B cell (primary cell): ENCODE measurements around the gene NTM. TPM values are rescaled to one million over a fixed set of nuclear protein-coding genes. Genes with fewer than 3 reads are reported as not detected.

ENCODE experiments used
- ATAC-seq: fragments of 200-7000 bp; cut with Tn5 transposase; one replicate; pipeline ENCODE4 v1.10.0; 2021; ENCODE audit warnings: low read depth, mild to moderate bottlenecking, moderate number of reproducible peaks, moderate library complexity
- CTCF ChIA-PET: fragments of 350-600 bp; sonication (Branson Sonifier 250); formaldehyde crosslinking; loops from one replicate; lab custom pipeline; 2021; ENCODE audit warnings: antibody characterized with exemption, inconsistent platforms; lab: Charles Lee
- POLR2A ChIA-PET: fragments of 350-600 bp; sonication (Branson Sonifier 250); formaldehyde crosslinking; loops from one replicate; lab custom pipeline; 2021; ENCODE audit warnings: antibody characterized with exemption; lab: Charles Lee
- DNase-seq: peaks from one replicate; pipeline ENCODE4 v3.0.0; 2013
- H2AFZ ChIP-seq: 2 replicates; pipeline ENCODE4 v1.6.1; 2012; ENCODE audit warnings: mild to moderate bottlenecking, low read depth, low read length; ENCODE audit not compliant: insufficient read depth, poor library complexity, severe bottlenecking
- H3K27ac ChIP-seq, 2 donors: 1 replicate in 1 of 2; 2 replicates in 1 of 2; pipeline ENCODE4 v1.5.1; 2012 to 2013; ENCODE audit warnings: low read length in 2 of 2, mild to moderate bottlenecking in 2 of 2, moderate library complexity in 1 of 2
- H3K27me3 ChIP-seq, 4 experiments: fragments of 200-600 bp in 1 of 4; sonication (generic) in 1 of 4; replicated peaks in 1 of 4; 1 replicate in 2 of 4; 2 replicates in 2 of 4; pipeline versions ENCODE4 v1.6.1 to v1.7.0; 2013 to 2016; ENCODE audit warnings: low read length in 3 of 4, mild to moderate bottlenecking in 2 of 4, mixed read lengths in 1 of 4, moderate library complexity in 1 of 4; ENCODE audit not compliant: insufficient read depth in 4 of 4, control insufficient read depth in 3 of 4; ENCODE audit errors: control extremely low read depth in 1 of 4
- H3K36me3 ChIP-seq, 2 experiments: replicated peaks in 1 of 2; 1 replicate in 1 of 2; 2 replicates in 1 of 2; pipeline versions ENCODE4 v1.6.1 to v1.7.1; 2013; ENCODE audit warnings: low read length in 1 of 2; ENCODE audit not compliant: insufficient read depth in 2 of 2, control insufficient read depth in 1 of 2; ENCODE audit errors: control extremely low read depth in 1 of 2, extremely low read depth in 1 of 2
- H3K4me1 ChIP-seq, 2 donors: fragments of 200-600 bp in 1 of 2; sonication (generic) in 1 of 2; 1 replicate in 1 of 2; 2 replicates in 1 of 2; pipeline versions ENCODE4 v1.5.1 to v1.6.1; 2013 to 2017; ENCODE audit warnings: low read length in 2 of 2; ENCODE audit not compliant: control insufficient read depth in 2 of 2, insufficient read depth in 2 of 2
- H3K4me2 ChIP-seq: replicated peaks from 2 replicates; pipeline ENCODE3; 2012; ENCODE audit warnings: mild to moderate bottlenecking, low read depth, low read length; ENCODE audit not compliant: poor library complexity, severe bottlenecking
- H3K4me3 ChIP-seq, 5 experiments: fragments of 200-600 bp in 1 of 5; sonication (generic) in 1 of 5; 1 replicate in 3 of 5; 2 replicates in 2 of 5; pipeline versions ENCODE4 v1.5.1 to v1.7.0; 2011 to 2016; ENCODE audit warnings: low read length in 4 of 5, mild to moderate bottlenecking in 4 of 5, low read depth in 2 of 5, control low read depth in 1 of 5, moderate library complexity in 1 of 5; ENCODE audit not compliant: insufficient read depth in 1 of 5; ENCODE audit errors: control extremely low read depth in 1 of 5, extremely low read depth in 1 of 5
- H3K79me2 ChIP-seq: fragments of 200-600 bp; sonication (generic); one replicate; pipeline ENCODE4 v1.6.0; 2016; ENCODE audit warnings: low read length; ENCODE audit not compliant: control insufficient read depth, insufficient read depth
- H3K9ac ChIP-seq: fragments of 200-600 bp; sonication (generic); 2 replicates; pipeline ENCODE4 v1.6.1; 2017; ENCODE audit warnings: mild to moderate bottlenecking, low read length, moderate library complexity
- H3K9me3 ChIP-seq, 3 donors: one replicate each; pipeline versions ENCODE4 v1.6.1 to v1.7.1; 2013; ENCODE audit warnings: low read length in 2 of 3; ENCODE audit not compliant: control insufficient read depth in 2 of 3, insufficient read depth in 1 of 3; ENCODE audit errors: control extremely low read depth in 1 of 3
- H4K20me1 ChIP-seq: 2 replicates; pipeline ENCODE4 v1.6.0; 2012; ENCODE audit warnings: mild to moderate bottlenecking, low read length; ENCODE audit not compliant: insufficient read depth, control insufficient read depth, poor library complexity, severe bottlenecking
- H3K27ac Mint-ChIP-seq: one replicate; pipeline ENCODE4 v1.8.0; 2021; ENCODE audit warnings: mixed read lengths
- H3K27me3 Mint-ChIP-seq: one replicate; pipeline ENCODE4 v1.8.0; 2021; ENCODE audit warnings: mixed read lengths
- H3K4me1 Mint-ChIP-seq: one replicate; pipeline ENCODE4 v1.8.0; 2021; ENCODE audit warnings: mixed read lengths
- H3K4me3 Mint-ChIP-seq: one replicate; pipeline ENCODE4 v1.8.0; 2021; ENCODE audit warnings: mixed read lengths
- H3K9me3 Mint-ChIP-seq: one replicate; pipeline ENCODE4 v1.8.0; 2022; ENCODE audit warnings: mixed read lengths; ENCODE audit not compliant: insufficient read depth
- CTCF ChIP-seq: fragments of 200-600 bp; IDR thresholded peaks from one replicate; pipeline ENCODE4 v1.8.0; 2022; ENCODE audit warnings: antibody characterized with exemption, mild to moderate bottlenecking
- EZH2 ChIP-seq: IDR thresholded peaks from 2 replicates; pipeline ENCODE4 v1.6.1; 2012; ENCODE audit warnings: borderline replicate concordance, low read depth, mild to moderate bottlenecking, moderate library complexity, low read length; ENCODE audit not compliant: insufficient read depth, poor library complexity, severe bottlenecking
- WGBS: methylation state at CpG from one replicate; pipeline ENCODE4 v1.1.5; 2013; ENCODE audit warnings: missing lambda C conversion rate; ENCODE audit not compliant: insufficient coverage; 5-methylcytosine and 5-hydroxymethylcytosine counted together
- intact Hi-C: fragments of 100-400 bp; cut with micrococcal nuclease; formaldehyde crosslinking; loops from one replicate; pipeline ENCODE4 v1.10.0; 2022
- polyA plus RNA-seq: library from polyadenylated mRNA; depleted of rRNA; stranded (reverse); fragments of >200 nt; gene quantifications from 2 replicates; pipeline ENCODE4 v1.2.3, GENCODE V29; 2012
- total RNA-seq, 2 donors: library from RNA; stranded (reverse); fragments of 120-200 nt in 1 of 2; gene quantifications; 1 replicate in 1 of 2; 2 replicates in 1 of 2; pipeline versions ENCODE4 v1.2.3 to v1.2.4, GENCODE V29; 2013 to 2022

NTM gene
- total and polyA plus RNA-seq, 2 donors (not counting 1 experiment from before 2014, with no cell fraction given) = not detected

GRCh38 chr11:131561501-131561900 lies 191.1 kb downstream of the NTM start:
- no peak overlapping the region for H3K27ac ChIP-seq
- TF ChIP-seq CTCF (no peak), EZH2 (no peak)
- no peak overlapping the region for H3K4me2 ChIP-seq
- H3K36me3 ChIP-seq = no peaks in the 10 kb centered on the region
- H3K9me3 ChIP-seq = peaks cover 0 to 2% (median 0%) of the 10 kb centered on the region in 3 donors
- H3K4me3 ChIP-seq = no peak overlapping the region
- H3K4me1 ChIP-seq = no peaks in the 10 kb centered on the region
- DNase-seq = no peak
- H4K20me1 ChIP-seq = no peaks in the 10 kb centered on the region
- CTCF ChIA-PET = no interaction called here
- ATAC-seq = no peak
- no peak overlapping the region for H2AFZ ChIP-seq
- 76% methylated on average over 3 of the region's 4 CpGs for WGBS
- intact Hi-C loops = no loop called here
- Mint-ChIP-seq H3K27me3 (peaks cover 3% of the 10 kb centered on the region), H3K9me3 (no peaks in the 10 kb centered on the region), H3K27ac (no peak overlapping the region), H3K4me3 (no peak overlapping the region), H3K4me1 (no peaks in the 10 kb centered on the region)
- H3K79me2 ChIP-seq = no peaks in the 10 kb centered on the region
- H3K9ac ChIP-seq = no peak overlapping the region
- POLR2A ChIA-PET = no interaction called here
- H3K27me3 ChIP-seq = no peaks in the 10 kb centered on the region

GRCh38 chr11:131561972-131562371 lies 191.6 kb downstream of the NTM start:
- DNase-seq (no peak), ATAC-seq (no peak)
- TF ChIP-seq CTCF = no peak
- no peak for TF ChIP-seq EZH2
- H3K9ac ChIP-seq = no peak overlapping the region
- H3K4me2 ChIP-seq = no peak overlapping the region
- no peaks in the 10 kb centered on the region for H3K9me3 ChIP-seq
- Mint-ChIP-seq H3K27ac (no peak overlapping the region), H3K9me3 (no peaks in the 10 kb centered on the region), H3K27me3 (peaks cover 3% of the 10 kb centered on the region), H3K4me1 (no peaks in the 10 kb centered on the region), H3K4me3 (no peak overlapping the region)
- H3K4me3 ChIP-seq = no peak overlapping the region
- no peaks in the 10 kb centered on the region for H3K79me2 ChIP-seq
- no peaks in the 10 kb centered on the region for H4K20me1 ChIP-seq
- intact Hi-C loops = no loop called here
- no peak overlapping the region for H2AFZ ChIP-seq
- no peak overlapping the region for H3K27ac ChIP-seq
- WGBS = 68% methylated on average over 5 of the region's 5 CpGs
- ChIA-PET POLR2A (no interaction called here), CTCF (no interaction called here)
- no peaks in the 10 kb centered on the region for H3K4me1 ChIP-seq
- H3K27me3 ChIP-seq = no peaks in the 10 kb centered on the region
- H3K36me3 ChIP-seq = no peaks in the 10 kb centered on the region
